ENCODE measurements around the gene STX11.

DNA sequence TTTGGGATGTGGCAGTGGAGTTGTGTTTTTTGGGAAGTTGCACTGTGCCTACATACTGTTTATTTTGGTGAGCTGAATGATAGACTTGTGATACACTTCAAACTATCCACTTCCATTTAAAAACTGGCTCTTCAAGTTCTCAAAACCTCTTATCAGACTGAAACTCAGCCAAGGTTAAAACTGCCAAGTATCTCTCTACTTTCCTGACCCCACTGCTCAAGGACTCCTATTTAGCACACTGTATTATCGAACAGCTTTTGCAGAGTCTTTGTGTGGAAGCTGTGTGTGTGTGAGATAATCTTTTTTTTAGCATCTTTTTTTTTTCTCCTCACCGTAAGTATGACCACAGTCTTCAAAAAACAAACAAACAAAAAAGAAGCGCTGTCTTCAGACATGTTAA is 21.1 kb downstream of the STX11 start:
- TF ChIP-seq, protein P1, sequence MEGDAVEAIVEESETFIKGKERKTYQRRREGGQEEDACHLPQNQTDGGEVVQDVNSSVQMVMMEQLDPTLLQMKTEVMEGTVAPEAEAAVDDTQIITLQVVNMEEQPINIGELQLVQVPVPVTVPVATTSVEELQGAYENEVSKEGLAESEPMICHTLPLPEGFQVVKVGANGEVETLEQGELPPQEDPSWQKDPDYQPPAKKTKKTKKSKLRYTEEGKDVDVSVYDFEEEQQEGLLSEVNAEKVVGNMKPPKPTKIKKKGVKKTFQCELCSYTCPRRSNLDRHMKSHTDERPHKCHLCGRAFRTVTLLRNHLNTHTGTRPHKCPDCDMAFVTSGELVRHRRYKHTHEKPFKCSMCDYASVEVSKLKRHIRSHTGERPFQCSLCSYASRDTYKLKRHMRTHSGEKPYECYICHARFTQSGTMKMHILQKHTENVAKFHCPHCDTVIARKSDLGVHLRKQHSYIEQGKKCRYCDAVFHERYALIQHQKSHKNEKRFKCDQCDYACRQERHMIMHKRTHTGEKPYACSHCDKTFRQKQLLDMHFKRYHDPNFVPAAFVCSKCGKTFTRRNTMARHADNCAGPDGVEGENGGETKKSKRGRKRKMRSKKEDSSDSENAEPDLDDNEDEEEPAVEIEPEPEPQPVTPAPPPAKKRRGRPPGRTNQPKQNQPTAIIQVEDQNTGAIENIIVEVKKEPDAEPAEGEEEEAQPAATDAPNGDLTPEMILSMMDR (IDR thresholded peaks at IDR 0.05 in 2 of 3, conservative IDR thresholded peaks at IDR 0.05 in 1 of 3; ENCODE audit: control insufficient read depth in 2 of 3, extremely low read depth in 1 of 3, insufficient read depth in 1 of 3, low read depth in 3 of 3, low read length in 3 of 3): no peak
- no peak for TF ChIP-seq FOS (IDR thresholded peaks at IDR 0.05; ENCODE audit: borderline replicate concordance, extremely low read depth, insufficient read length)
- TF ChIP-seq, protein P2, sequence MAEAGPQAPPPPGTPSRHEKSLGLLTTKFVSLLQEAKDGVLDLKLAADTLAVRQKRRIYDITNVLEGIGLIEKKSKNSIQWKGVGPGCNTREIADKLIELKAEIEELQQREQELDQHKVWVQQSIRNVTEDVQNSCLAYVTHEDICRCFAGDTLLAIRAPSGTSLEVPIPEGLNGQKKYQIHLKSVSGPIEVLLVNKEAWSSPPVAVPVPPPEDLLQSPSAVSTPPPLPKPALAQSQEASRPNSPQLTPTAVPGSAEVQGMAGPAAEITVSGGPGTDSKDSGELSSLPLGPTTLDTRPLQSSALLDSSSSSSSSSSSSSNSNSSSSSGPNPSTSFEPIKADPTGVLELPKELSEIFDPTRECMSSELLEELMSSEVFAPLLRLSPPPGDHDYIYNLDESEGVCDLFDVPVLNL (IDR thresholded peaks at IDR 0.05; ENCODE audit: low read depth, low read length): no peak
- no peak for TF ChIP-seq MTA3 (IDR thresholded peaks at IDR 0.05; ENCODE audit: borderline replicate concordance, low read length)
- TF ChIP-seq, protein P3, sequence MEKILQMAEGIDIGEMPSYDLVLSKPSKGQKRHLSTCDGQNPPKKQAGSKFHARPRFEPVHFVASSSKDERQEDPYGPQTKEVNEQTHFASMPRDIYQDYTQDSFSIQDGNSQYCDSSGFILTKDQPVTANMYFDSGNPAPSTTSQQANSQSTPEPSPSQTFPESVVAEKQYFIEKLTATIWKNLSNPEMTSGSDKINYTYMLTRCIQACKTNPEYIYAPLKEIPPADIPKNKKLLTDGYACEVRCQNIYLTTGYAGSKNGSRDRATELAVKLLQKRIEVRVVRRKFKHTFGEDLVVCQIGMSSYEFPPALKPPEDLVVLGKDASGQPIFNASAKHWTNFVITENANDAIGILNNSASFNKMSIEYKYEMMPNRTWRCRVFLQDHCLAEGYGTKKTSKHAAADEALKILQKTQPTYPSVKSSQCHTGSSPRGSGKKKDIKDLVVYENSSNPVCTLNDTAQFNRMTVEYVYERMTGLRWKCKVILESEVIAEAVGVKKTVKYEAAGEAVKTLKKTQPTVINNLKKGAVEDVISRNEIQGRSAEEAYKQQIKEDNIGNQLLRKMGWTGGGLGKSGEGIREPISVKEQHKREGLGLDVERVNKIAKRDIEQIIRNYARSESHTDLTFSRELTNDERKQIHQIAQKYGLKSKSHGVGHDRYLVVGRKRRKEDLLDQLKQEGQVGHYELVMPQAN (conservative IDR thresholded peaks at IDR 0.05): no peak
- no peak for TF ChIP-seq BCL11A (IDR thresholded peaks at IDR 0.05; ENCODE audit: low read depth, low read length)
- no peak for TF ChIP-seq IKZF1 (conservative IDR thresholded peaks at IDR 0.05)
- TF ChIP-seq, protein P4, sequence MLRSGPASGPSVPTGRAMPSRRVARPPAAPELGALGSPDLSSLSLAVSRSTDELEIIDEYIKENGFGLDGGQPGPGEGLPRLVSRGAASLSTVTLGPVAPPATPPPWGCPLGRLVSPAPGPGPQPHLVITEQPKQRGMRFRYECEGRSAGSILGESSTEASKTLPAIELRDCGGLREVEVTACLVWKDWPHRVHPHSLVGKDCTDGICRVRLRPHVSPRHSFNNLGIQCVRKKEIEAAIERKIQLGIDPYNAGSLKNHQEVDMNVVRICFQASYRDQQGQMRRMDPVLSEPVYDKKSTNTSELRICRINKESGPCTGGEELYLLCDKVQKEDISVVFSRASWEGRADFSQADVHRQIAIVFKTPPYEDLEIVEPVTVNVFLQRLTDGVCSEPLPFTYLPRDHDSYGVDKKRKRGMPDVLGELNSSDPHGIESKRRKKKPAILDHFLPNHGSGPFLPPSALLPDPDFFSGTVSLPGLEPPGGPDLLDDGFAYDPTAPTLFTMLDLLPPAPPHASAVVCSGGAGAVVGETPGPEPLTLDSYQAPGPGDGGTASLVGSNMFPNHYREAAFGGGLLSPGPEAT (IDR thresholded peaks at IDR 0.05; ENCODE audit: low read depth): no peak
- TF ChIP-seq RFX5 (IDR thresholded peaks at IDR 0.05; ENCODE audit: low read depth, low read length): no peak

All from GM12878 (cell line).